GM23248 (cell line): ENCODE measurements around the gene AOX1. TPM values are rescaled to one million over a fixed set of nuclear protein-coding genes. Genes with fewer than 3 reads are reported as not detected.

Experiments used
- DNase-seq: peaks from one replicate; pipeline ENCODE4 v3.0.0-alpha.2; 2015
- H2AFZ ChIP-seq: fragments of 200-600 bp; sonication (generic); 2 replicates; pipeline ENCODE4 v1.6.1; 2016; ENCODE audit warnings: antibody characterized with exemption
- H3F3A ChIP-seq: fragments of 200-600 bp; sonication (generic); 2 replicates; pipeline ENCODE4 v1.6.1; 2016; ENCODE audit warnings: mild to moderate bottlenecking, antibody characterized with exemption, mixed run types; ENCODE audit not compliant: insufficient read depth
- H3K27ac ChIP-seq: fragments of 200-600 bp; sonication (generic); 2 replicates; pipeline ENCODE4 v1.5.1; 2016; ENCODE audit warnings: mild to moderate bottlenecking
- H3K27me3 ChIP-seq: fragments of 200-600 bp; sonication (generic); replicated peaks from 2 replicates; pipeline ENCODE4 v1.6.1; 2016; ENCODE audit warnings: mild to moderate bottlenecking; ENCODE audit not compliant: insufficient read depth
- H3K36me3 ChIP-seq: fragments of 200-600 bp; sonication (generic); 2 replicates; pipeline ENCODE4 v1.6.1; 2016; ENCODE audit warnings: low read depth, mild to moderate bottlenecking
- H3K4me1 ChIP-seq: fragments of 200-600 bp; sonication (generic); 2 replicates; pipeline ENCODE4 v1.6.1; 2016; ENCODE audit warnings: mild to moderate bottlenecking; ENCODE audit not compliant: insufficient read depth
- H3K4me2 ChIP-seq: fragments of 200-600 bp; sonication (generic); one replicate; pipeline ENCODE4 v1.6.1; 2016; ENCODE audit warnings: mild to moderate bottlenecking; ENCODE audit not compliant: unreplicated experiment
- H3K4me3 ChIP-seq: fragments of 200-600 bp; sonication (generic); 2 replicates; pipeline ENCODE4 v1.5.1; 2016; ENCODE audit warnings: mild to moderate bottlenecking
- H3K79me2 ChIP-seq: fragments of 200-600 bp; sonication (generic); 2 replicates; pipeline ENCODE4 v1.6.1; 2016; ENCODE audit warnings: mild to moderate bottlenecking; ENCODE audit not compliant: insufficient read depth
- H3K9ac ChIP-seq: fragments of 200-600 bp; sonication (generic); 2 replicates; pipeline ENCODE4 v1.6.1; 2016; ENCODE audit warnings: mild to moderate bottlenecking
- H3K9me2 ChIP-seq: fragments of 200-600 bp; sonication (generic); 2 replicates; pipeline ENCODE4 v1.6.1; 2016; ENCODE audit warnings: mixed run types, mild to moderate bottlenecking, moderate library complexity; ENCODE audit not compliant: insufficient read depth
- H3K9me3 ChIP-seq: fragments of 200-600 bp; sonication (generic); one replicate; pipeline ENCODE4 v1.6.1; 2017; ENCODE audit warnings: low read depth
- H4K20me1 ChIP-seq: fragments of 200-600 bp; sonication (generic); 2 replicates; pipeline ENCODE4 v1.6.0; 2016; ENCODE audit not compliant: insufficient read depth
- EZH2 ChIP-seq: fragments of 200-600 bp; sonication (generic); IDR thresholded peaks from 2 replicates; pipeline ENCODE4 v1.6.1; 2018; ENCODE audit warnings: antibody characterized with exemption, mild to moderate bottlenecking; ENCODE audit not compliant: insufficient read depth, poor library complexity, severe bottlenecking
- EZH2phosphoT487 ChIP-seq: fragments of 200-600 bp; sonication (generic); IDR thresholded peaks from 2 replicates; pipeline ENCODE4 v1.6.1; 2018; ENCODE audit warnings: antibody characterized with exemption, moderate library complexity, mild to moderate bottlenecking, low read depth; ENCODE audit not compliant: insufficient read depth
- WGBS, 2 experiments: methylation state at CpG; one replicate each; pipeline ENCODE4 v1.1.6; 2015 to 2017; ENCODE audit warnings: low lambda C conversion rate in 2 of 2, low coverage in 1 of 2; ENCODE audit errors: missing lambda C conversion rate in 2 of 2; 5-methylcytosine and 5-hydroxymethylcytosine counted together
- in situ Hi-C: fragments of 300-500 bp; cut with MboI; formaldehyde crosslinking; loops from 2 replicates; pipeline ENCODE4 v1.15.0; 2020
- polyA plus RNA-seq: library from polyadenylated mRNA; unstranded; fragments of >200 nt; fragmentation: Nextera tagmentation; extraction: Ambion mirVana; gene quantifications from 2 replicates; pipeline ENCODE4 v1.2.1, GENCODE V29; 2016
- total RNA-seq: library from RNA; depleted of rRNA; stranded (reverse); fragments of >200 nt; shearing (Covaris generic); gene quantifications from 2 replicates; pipeline ENCODE4 v1.2.3, GENCODE V29; 2014

Gene AOX1
- total and polyA plus RNA-seq, 2 experiments from 2014 or later = 18.9 to 46.0 TPM

- Histone ChIP-seq H3K4me1 (no peaks in the 10 kb centered on the region), H3K4me3 (no peak overlapping the region), H3K27ac (no peak overlapping the region), H3K36me3 (no peaks in the 10 kb centered on the region), H3K9me3 (no peaks in the 10 kb centered on the region), H3K4me2 (no peak overlapping the region), H4K20me1 (no peaks in the 10 kb centered on the region; the same call in 1 of the 2 replicates), H3K79me2 (peaks cover 9% of the 10 kb centered on the region; the same call in 1 of the 2 replicates), H3K27me3 (no peaks in the 10 kb centered on the region), H3K9ac (no peak overlapping the region), H3F3A (no peaks in the 10 kb centered on the region), H2AFZ (no peak overlapping the region), H3K9me2 (no peaks in the 10 kb centered on the region)
- WGBS, 2 experiments = 79 to 83% methylated on average over 3 of the region's 3 CpGs
- TF ChIP-seq EZH2phosphoT487 = no peak
- no peak for TF ChIP-seq EZH2
- no peak for DNase-seq
- in situ Hi-C loops = no loop called here
Measured at GRCh38 chr2:200567932-200568331, 17.9 kb upstream of the AOX1 start.

- no peak overlapping the region for H2AFZ ChIP-seq
- in situ Hi-C loops = loop anchor here (10.0 kb wide), 1 partner anchor 129 kb away; no protein-coding TSS in a partner anchor
- TF ChIP-seq EZH2phosphoT487 = no peak
- TF ChIP-seq EZH2 = no peak
- DNase-seq = peak; percentile 57
- no peak overlapping the region for H3K4me2 ChIP-seq
- H3K4me1 ChIP-seq = no peaks in the 10 kb centered on the region
- H3K27me3 ChIP-seq = no peaks in the 10 kb centered on the region
- H3K9me2 ChIP-seq = no peaks in the 10 kb centered on the region
- no peak overlapping the region for H3K4me3 ChIP-seq
- no peaks in the 10 kb centered on the region for H4K20me1 ChIP-seq
- no peaks in the 10 kb centered on the region for H3F3A ChIP-seq
- H3K36me3 ChIP-seq = no peaks in the 10 kb centered on the region
- H3K9ac ChIP-seq = no peak overlapping the region
- no peaks in the 10 kb centered on the region for H3K79me2 ChIP-seq
- 69 to 74% methylated on average over 2 of the region's 2 CpGs for WGBS, 2 experiments
- no peak overlapping the region for H3K27ac ChIP-seq
- no peaks in the 10 kb centered on the region for H3K9me3 ChIP-seq
Measured at GRCh38 chr2:200575957-200576356, 9.9 kb upstream of the AOX1 start.

GRCh38 chr2:200577027-200577426, 8.8 kb upstream of the AOX1 start:
- TF ChIP-seq EZH2phosphoT487 = no peak
- TF ChIP-seq EZH2 = no peak

GRCh38 chr2:200578778-200579177, 7.0 kb upstream of the AOX1 start:
- TF ChIP-seq EZH2phosphoT487 = no peak
- no peak for TF ChIP-seq EZH2
- H3K4me3 ChIP-seq = no peak overlapping the region

More at GRCh38 chr2:200577027-200577426, 8.8 kb upstream of the AOX1 start:
- no peaks in the 10 kb centered on the region for H3K27me3 ChIP-seq
- in situ Hi-C loops = loop anchor here (10.0 kb wide), 1 partner anchor 128 kb away; no protein-coding TSS in a partner anchor
- H3K9me3 ChIP-seq = no peaks in the 10 kb centered on the region
- 93 to 95% methylated on average over 3 of the region's 3 CpGs for WGBS, 2 experiments
- H4K20me1 ChIP-seq = no peaks in the 10 kb centered on the region
- no peak overlapping the region for H3K9ac ChIP-seq
- no peak overlapping the region for H3K4me2 ChIP-seq
- H3F3A ChIP-seq = no peaks in the 10 kb centered on the region
- H3K27ac ChIP-seq = no peak overlapping the region
- H3K9me2 ChIP-seq = no peaks in the 10 kb centered on the region
- no peak overlapping the region for H2AFZ ChIP-seq
- no peak overlapping the region for H3K4me3 ChIP-seq
- no peaks in the 10 kb centered on the region for H3K79me2 ChIP-seq
- no peaks in the 10 kb centered on the region for H3K4me1 ChIP-seq
- no peaks in the 10 kb centered on the region for H3K36me3 ChIP-seq
- peak; percentile 23 for DNase-seq

GRCh38 chr2:200584639-200585038, 1.2 kb upstream of the AOX1 start:
- Histone ChIP-seq H4K20me1 (no peaks in the 10 kb centered on the region), H3K4me3 (no peak overlapping the region), H3K27me3 (no peaks in the 10 kb centered on the region), H3K36me3 (no peaks in the 10 kb centered on the region), H3K79me2 (no peaks in the 10 kb centered on the region), H2AFZ (no peak overlapping the region), H3K4me1 (peaks cover 7% of the 10 kb centered on the region; the same call in 1 of the 2 replicates), H3K9me2 (no peaks in the 10 kb centered on the region), H3K9me3 (no peaks in the 10 kb centered on the region), H3K4me2 (no peak overlapping the region), H3K9ac (no peak overlapping the region), H3F3A (peaks cover 18% of the 10 kb centered on the region; the same call in 1 of the 2 replicates), H3K27ac (no peak overlapping the region)
- in situ Hi-C loops = no loop called here
- no peak for TF ChIP-seq EZH2phosphoT487
- WGBS, 2 experiments = 74 to 82% methylated on average over 3 of the region's 3 CpGs
- no peak for DNase-seq

More at GRCh38 chr2:200578778-200579177, 7.0 kb upstream of the AOX1 start:
- H3K9me2 ChIP-seq = no peaks in the 10 kb centered on the region
- no peak overlapping the region for H3K4me2 ChIP-seq
- in situ Hi-C loops = loop anchor here (10.0 kb wide), 1 partner anchor 126 kb away; no protein-coding TSS in a partner anchor
- H3K79me2 ChIP-seq = no peaks in the 10 kb centered on the region
- WGBS, 2 experiments = 48 to 56% methylated on average over 1 of the region's 1 CpG
- H3K9ac ChIP-seq = no peak overlapping the region
- peak overlapping the region; percentile 1; the same call in 1 of the 2 replicates for H2AFZ ChIP-seq
- H3K9me3 ChIP-seq = no peaks in the 10 kb centered on the region
- DNase-seq = peak; percentile 64
- H3K4me1 ChIP-seq = no peaks in the 10 kb centered on the region
- H3K36me3 ChIP-seq = no peaks in the 10 kb centered on the region
- no peaks in the 10 kb centered on the region for H4K20me1 ChIP-seq
- no peaks in the 10 kb centered on the region for H3K27me3 ChIP-seq
- H3F3A ChIP-seq = no peaks in the 10 kb centered on the region
- H3K27ac ChIP-seq = no peak overlapping the region
